Non-pigmented ciliary epithelial cell (primary cell): ENCODE measurements around the gene C11orf86.
"Not testable (repeated sequence)": the region's sequence is repeated elsewhere in the genome, so short reads cannot be mapped to it uniquely, and the experiment has no call there.

Experiments used
- DNase-seq: peaks from one replicate; pipeline ENCODE4 v3.0.0-alpha.2; 2010; ENCODE audit warnings: low read depth

The C11orf86 gene, protein sequence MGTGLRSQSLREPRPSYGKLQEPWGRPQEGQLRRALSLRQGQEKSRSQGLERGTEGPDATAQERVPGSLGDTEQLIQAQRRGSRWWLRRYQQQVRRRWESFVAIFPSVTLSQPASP

DNA sequence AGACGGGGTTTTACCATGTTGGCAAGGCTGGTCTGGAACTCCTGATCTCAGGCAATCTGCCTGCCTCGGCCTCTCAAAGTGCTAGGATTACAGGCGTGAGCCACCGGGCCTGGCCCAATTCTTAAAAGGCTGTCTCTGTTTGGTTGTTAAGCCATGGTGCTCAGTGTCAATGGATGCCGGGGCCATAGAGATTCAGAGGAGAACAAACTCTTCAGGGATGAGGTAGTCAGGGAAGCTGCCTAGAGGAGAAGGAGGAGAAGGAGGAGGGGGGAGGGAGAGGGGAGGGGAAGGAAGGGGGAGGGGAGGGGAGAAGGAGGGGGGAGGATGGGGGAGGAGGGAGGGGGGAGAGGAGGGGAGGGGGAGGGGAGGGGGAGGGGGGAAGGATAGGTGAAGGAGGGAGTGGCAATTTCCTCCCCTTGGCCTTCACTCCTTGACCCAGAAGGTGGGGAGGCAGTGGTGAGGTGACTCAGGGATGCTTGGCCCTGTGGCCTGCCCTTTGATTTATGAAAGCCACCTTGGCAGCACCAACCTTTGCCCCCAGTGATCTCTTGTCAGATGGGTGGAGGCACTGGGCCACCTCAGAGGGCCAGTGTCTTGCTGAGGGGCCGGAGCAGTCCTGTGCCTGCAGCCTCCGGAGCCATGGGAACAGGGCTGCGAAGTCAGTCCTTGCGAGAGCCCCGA lies at the start of gene C11orf86:
TSS of gene C11orf86 (plus strand) at position 581 of the 681 bp plus-strand sequence. CDS start at position 640, 59 bp downstream.
- DNase-seq: no peak

DNA sequence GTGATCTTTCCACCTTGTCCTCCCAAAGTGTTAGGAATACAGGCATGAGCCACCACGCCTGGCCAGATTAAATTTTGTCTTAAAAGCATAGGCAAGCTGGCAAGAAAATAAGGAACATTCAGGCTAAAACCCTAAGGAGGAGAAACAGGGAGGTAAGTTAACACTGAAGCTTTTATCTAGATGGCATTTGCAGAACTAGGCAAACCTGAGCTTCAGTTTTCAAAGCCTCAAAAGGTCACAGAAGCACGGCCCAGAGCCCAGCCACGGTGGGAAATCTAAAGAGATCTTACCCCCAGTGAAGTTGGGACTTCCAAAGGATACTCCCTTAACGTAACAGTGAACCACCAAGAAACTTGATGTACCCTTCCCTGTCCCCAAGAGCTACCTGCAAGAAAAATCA lies 45.4 kb upstream of the C11orf86 start:
- no peak for DNase-seq

DNA sequence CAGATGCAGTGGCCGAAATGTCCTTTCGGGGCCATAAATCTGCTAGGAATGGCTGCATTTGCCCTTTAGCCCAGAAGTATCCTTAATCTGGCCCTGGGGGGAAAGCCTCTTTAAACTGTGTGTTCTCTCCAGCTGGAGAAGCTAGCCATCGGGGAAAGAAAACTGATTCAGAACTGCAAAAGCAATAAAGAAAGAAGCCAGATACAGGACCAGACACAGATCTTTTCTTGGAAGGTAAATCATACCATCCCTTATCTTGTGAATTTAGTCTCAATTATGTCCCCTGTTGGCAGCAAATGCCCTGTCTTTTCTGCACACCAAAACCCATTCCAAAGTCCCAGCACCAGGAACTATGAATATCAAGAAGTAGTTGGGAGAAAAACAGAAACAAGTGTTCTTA lies 42.6 kb upstream of the C11orf86 start:
- no peak for DNase-seq

DNA sequence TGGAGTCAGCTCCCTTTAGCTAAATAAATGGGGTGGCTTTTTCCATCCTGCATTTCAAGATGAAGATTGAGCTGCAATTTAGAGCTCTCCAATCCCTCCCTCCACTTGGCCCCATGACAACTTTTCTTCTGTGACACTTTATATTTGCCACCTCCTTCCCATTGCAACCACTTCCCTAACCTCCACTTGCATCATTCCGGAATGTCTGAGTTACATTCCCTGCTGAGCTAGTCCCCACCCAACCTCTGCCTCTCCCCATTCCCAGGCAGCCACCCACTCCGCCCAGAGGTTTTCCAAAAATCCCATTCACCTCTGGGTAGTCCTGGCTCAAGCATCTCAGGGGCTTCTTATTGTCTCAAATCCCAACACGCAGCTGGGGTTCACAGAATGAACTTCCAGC lies 41.6 kb upstream of the C11orf86 start:
- DNase-seq: no peak

DNA sequence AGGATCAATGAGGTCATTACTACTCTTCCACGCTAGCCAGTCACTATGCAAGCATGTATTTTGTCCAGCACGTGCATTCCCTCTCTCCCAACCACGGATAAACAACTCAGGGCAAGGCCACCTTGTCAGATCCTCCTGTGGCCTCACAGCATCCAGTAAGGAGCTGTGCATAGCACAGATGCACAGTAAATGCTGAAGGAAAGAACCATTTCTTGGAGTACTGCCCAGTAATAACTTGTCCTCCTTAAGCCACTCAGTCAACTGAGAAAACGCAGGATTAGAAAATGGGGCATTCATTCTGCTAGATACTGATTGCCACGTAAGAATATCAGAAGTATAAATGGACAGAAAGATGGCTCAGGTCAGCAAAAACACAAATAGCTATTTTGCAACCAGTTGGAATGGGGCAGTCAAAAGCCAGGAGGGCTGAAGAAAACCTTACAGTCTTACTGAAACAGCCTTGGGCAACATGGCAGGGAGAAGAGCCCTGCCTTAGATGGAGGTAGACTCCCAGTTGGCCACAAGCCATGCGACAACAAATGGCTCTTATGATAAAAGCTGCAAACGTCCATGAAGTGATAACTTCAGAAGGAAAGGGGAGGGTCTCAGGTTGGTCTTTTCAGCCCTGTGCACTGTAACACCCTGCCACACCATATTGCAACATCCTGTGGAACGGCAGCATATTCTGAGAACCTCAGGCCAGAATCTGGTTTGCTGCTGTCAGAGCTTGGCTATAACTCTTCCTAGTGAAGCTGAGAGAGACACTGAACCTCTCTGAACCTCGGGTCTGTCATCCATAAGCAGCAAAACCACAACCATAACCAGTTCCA lies 39.9 kb upstream of the C11orf86 start:
- no peak for DNase-seq

DNA sequence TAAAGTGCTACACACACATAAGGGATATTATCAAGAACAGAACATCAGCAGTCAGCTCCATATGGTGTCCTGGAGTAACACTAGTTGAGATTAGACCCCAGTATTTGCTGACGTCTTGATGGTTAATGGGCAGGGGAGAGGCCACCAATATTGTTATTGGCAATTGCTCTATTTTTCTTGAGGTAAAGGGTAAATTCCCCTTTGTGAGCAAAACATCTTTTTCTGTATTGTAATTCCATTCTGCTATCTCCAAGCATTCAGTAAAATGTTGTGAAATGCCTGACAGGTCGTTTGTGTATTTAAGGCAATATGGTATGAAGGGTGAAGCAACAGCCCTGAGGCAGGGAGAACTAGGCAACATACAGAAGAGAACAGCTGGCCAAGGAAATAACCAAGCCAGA lies 38.8 kb upstream of the C11orf86 start:
- DNase-seq: peak; percentile 68

DNA sequence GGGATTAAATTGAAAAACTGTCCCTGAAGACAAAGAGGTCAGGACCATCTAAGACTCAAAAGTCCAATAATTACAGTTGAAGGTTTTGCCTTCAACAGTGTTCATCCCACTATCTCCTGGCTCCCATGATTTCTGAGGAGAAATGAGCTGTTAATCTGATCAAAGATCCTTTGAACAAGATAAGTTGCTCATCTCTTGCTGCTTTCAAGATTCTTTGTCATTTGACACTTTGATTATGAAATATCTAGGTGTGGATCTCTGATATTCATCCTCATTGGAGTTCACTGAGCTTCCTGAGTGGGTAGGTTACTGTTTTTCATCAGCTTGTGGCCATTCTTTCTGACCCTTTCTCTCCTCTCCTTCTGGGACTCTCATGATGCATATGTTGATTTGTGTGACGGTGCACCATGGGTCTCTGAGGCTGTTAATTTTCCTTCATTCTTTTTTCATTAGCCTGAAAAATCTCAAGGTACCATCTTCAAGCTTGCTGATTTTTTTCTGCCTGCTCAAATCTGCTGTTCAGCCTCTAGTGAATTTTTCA lies 37.8 kb upstream of the C11orf86 start:
- DNase-seq: no peak

DNA sequence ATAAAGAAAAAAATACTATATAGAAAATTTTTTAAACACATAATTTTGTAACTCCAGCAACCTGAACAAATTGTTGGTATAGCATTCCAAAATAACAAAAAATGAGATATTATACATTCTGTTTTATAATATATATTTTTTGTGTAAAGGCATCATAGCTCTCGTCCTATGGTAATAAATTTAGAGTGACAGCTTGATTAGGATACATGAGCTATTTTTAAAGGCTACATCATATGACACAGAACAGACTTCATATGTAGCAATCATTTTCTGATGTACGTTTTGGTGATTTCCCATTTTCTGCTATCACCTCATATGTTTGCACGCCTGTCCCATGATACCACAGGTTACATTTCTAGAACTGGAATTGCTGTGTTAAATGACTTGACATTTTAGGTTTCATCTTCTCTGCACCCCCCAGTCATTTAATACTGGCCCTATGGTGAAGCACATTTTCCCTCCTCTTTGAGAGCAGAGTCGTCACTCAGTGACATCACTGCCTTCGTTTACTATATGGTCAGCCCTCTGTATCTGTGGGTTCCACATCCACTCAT lies 36.4 kb upstream of the C11orf86 start:
- DNase-seq: no peak

DNA sequence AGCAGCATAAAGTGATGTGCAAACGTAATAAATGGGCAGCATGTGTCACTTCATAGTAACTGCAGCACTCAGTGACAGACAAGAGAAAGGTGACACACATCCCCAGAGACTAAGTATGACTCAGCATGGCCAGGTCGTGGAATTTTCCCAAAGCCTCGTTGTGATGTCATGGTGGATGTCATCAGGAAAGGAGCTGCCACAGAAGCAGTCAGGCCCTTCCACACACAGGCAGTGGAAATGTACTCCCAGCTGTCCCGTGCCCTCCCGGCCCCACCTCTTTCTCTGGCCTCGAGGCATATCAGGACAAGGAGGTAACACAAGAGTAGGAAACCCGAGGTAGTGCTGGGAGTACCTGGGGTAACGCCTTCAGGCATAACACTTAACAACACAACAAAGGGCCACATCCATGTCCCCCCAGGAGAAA lies 25.0 kb upstream of the C11orf86 start:
- DNase-seq: no peak

DNA sequence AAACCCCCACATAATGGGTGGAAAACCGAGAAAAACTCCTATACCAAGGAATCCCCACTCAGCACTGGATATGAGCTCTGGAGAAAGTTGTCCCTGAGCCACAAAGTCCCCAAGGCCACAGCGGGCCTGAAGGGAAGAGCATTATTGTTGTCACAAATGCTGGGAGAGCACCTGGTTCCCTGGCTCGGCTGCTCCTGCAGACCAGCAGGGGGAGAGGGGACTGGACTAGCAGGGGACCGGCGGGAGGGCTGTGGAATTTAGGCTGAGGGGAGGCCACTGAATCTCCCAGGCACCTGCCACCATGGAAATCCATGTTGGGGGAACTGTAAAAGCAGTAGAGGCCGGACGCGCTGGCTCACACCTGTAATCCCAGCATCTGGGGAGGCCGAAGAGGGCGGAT lies 24.0 kb upstream of the C11orf86 start:
- DNase-seq: no peak

DNA sequence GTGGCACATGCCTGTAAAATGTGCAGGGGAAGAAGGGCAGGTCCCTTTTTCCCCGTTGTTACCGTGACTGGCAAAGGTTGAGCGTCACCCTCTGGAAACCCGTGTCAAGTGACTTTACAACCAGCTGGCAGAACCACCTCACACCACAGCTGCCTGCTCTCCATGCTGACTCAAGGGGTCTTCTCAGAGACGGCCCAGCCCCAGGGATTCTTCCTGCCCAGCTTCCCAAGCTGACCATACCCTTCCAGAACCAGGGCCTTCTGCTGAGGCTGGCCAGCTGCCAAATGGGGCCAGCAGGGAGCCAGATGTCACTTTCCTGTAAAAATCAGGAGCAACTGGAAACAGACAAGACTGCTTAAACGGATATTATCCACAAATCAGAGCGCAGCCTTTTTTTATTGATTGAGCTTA lies 23.2 kb upstream of the C11orf86 start:
- no peak for DNase-seq

DNA sequence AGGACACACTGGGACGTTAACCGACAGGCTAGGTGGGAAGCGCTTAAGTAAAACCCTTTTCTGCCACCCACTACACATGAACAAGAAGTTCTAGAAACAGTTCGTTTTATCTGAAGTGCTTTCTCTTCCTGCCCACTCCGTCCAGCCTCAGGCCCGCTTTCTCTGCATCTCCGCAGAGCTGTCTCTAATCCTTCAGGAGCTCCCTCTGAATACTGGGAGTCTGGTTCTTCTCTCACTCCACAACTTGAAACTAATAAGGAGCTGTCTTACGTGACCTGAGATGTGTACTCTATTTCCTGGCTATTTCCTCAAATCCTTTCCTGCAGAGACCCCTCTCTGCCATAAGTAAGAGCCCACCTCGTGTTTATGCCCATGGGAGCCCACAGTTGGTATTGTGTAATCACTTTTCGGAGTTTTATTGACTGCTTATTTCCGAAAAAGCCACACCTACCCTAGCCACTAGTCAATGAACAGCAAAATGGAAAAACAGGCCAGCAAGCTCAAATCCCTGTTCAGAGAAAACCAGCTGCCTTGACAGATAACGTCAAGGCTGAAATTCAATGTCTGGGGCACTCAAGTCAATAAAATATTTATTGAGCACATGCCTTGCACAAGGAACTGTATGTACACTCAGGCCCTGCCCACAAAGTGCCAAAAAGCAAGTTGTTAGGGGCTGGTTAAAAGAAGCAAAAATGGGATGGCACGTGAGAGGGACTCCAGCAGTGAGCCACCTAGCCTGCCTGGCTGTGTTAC lies 21.8 kb upstream of the C11orf86 start:
- no peak for DNase-seq

DNA sequence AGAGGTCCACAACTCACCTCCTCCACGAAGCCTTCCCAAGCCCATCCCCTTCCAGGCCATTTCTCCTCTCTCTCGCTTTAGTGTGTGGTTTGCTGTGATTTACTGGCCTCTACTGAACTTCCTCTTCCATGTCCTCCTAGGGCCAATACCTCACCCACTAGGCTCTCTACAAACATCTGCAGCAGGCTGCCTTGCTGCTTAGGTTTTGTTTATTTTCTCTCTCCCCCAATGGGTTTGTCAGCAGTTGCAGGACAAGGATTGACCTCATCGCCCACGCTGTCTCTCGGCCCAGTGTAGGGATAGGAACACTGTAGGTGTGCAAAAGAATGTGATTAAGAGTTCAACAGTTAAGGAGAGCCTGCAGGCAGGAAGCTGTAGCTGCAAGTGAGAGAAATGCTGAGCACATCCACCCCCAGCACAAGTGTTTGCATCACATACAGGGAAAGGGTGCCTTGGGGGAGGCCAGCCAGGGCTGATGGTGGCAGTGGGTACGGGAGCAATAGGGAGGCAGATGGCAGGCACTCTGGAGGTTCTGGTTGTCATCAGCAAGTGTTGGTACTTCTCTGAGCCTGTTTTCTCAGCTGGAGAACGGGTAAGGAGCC lies 18.3 kb upstream of the C11orf86 start:
- DNase-seq: peak; percentile 94

DNA sequence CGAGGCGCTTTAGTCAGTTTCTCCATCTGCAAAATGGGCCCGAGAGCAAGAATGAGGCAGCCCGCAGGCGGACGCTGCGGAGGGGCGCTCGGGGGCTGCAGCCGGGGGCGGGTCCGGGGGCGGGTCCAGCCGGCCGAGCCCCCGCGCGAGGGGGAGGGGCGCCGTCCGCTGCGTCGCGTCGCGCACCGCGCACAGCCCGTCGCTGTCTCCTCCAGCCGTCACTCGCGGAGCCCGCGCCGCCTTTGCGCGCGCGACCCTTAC lies 17.2 kb upstream of the C11orf86 start:
- no peak for DNase-seq

DNA sequence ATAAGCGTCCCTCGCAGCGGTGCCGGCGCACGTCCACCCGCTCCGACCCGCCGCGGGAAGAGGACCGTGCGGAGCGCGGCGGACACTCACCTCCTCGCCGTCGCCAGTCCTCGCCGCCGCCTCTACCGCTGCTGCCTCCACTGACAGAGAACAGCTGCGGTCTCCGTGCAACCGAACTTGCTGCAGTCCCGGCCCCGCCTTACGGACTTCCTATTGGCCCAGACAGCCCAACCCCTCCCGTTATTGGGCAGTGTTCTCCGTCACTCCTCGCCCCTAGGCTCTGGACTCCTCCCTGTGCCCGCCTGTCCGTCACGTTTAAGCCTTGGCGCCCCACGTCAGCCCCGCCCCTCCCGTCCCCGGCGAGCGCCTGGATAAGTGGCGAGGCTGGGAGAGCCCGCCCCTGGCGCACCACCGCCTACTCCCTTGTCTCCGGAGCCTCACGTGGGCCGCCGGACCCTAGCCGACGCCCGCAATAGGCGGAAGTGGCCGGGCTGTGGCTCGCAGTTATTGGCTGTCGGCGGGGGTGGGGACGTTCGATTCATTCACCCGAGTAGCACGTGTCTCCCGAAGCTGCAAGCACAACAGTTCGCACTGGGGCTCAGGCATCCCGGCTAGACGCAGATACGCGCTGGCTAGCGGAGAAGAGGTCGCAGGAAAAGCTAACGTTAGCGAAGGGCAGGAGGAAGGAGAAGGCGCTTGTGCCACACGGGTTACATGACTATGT lies 16.7 kb upstream of the C11orf86 start, which contains the start of gene PC:
TSS of gene PC (minus strand) at position 152 of the 724 bp plus-strand sequence. CDS start 86,224 bp downstream, outside the sequence.
- peak; percentile 99 for DNase-seq

DNA sequence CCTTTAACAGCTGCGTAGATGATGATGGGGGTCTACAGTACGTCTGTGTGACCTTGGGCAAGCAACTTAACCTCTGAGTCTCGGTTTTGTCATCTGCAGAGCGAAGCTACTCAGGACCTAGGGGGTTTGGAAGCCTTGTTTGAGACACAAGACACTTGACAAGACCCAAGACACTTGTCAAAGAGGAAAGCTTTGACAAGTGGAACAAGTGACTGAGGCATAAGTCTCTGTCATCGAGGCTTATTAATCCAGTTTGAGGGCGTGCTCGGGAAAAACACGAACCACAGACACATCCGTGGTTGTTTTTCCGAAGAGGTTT lies 16.2 kb upstream of the C11orf86 start:
- no peak for DNase-seq

DNA sequence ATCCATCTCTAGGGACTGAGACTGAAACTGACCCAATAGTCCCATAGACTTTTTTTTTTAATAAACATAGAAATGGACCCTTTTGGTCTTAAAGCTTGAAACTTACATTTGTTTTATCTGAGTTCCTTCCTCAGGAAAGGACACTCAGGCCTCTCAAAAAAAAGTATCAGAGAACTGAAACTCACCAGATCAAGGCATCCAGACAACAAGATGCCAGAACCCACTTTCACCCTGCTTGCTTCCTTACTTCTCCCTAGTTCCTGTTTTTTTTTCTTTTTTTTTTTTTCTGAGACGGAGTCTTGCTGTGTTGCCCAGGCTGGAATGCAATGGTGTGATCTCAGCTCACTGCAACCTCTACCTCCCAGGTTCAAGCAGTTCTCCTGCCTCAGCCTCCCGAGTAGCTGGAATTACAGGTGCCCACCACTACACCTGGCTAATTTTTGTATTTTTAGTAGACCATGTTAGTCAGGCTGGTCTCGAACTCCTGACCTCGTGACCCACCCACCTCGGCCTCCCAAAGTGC lies 13.4 kb upstream of the C11orf86 start:
- not testable (repeated sequence) for DNase-seq

DNA sequence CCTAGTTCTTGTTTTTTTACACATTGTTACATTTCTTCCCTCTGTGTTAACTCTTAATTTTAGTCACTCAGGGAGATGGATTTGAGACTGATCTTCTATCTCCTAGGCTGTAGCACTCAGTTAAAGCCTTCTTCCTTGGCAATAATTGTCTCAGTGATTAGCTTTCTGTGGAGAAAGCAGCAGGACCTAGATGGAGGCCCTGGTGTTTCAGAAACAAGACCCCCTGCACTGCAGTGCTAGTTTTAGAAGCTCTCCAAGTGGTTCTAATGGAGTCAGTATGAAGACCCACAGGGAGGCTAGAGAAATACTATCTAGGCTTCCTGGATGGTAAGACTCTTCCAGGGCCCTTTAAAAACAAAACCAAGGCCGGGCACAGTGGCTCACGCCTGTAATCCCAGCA lies 12.9 kb upstream of the C11orf86 start:
- DNase-seq: no peak

DNA sequence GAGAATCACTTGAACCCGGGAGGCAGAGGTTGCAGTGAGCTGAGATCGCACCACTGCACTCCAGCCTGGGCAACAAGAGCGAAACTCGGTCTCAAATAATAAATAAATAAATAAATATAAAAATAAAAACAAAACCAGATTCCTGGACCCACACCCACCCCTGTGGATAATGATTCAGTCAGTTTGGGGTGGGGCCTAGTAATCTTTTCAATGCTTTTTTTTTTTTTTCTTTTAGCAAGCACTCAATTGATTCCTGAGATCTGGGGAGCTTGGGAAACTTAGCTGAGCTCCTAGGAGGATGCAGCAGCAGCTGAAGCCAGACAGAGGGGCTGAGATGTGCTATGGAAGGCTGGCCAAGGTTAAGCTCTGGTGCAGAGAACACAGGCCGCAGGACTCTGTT lies 12.3 kb upstream of the C11orf86 start:
- no peak for DNase-seq

DNA sequence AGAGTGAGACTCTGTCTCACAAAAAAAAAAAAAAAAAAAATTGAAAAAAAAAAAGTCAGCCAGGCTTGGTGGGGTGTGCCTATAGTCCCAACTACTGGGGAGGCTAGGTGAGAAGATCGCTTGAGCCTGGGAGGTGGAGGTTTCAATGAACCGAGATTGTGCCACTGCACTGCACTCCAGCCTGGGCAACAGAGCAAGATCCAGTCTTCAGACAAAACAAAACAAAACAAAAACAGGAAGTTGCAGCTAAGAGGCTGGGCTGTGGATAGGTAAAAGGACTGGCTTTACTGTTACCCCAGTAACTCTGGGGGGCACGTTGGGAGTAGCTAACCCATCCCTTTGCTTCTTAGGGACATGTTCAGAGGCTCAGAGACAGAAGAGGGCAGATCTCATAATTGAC lies 10.6 kb upstream of the C11orf86 start:
- no peak for DNase-seq

DNA sequence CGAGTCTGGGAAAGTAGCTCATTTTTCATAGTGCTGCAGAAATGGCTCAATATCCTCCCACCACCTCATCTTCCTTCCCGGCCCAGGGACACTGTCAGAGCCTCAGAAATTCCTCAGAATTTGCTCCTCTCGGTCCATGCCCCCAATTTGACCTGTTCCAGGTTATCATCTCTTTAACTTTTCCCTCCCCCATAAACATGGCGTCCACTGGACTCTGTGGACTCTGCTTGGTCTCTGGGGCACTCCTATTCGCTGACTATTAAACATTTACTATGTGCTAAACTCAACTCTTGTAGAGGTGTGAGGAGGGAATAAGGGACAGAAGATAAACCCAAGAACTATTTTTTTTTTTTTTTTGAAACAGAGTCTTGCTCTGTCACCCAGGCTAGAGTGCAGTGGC lies 8.8 kb upstream of the C11orf86 start:
- DNase-seq: no peak
